ENCODE data around the gene TOMM6. TPM values are rescaled to one million over a fixed set of nuclear protein-coding genes. Genes with fewer than 3 reads are reported as not detected.

Gene TOMM6
- total RNA-seq, 1 experiment from 2014 or later = 239 TPM

- no peaks in the 10 kb centered on the region for H3K79me1 ChIP-seq (ENCODE audit: insufficient read depth, low read depth, low read length, poor library complexity, severe bottlenecking)
- H3K4me1 ChIP-seq (ENCODE audit: insufficient read depth, low read length) = no peaks in the 10 kb centered on the region
- H3K18ac ChIP-seq (ENCODE audit: insufficient read length, low read depth, low read length) = no peak overlapping the region
- DNase-seq = no peak
- no peak overlapping the region for H3K27ac ChIP-seq (ENCODE audit: insufficient read length, low read depth, low read length)
- H4K91ac ChIP-seq (ENCODE audit: insufficient read length, low read depth, low read length) = no peak overlapping the region
- H3K9ac ChIP-seq (ENCODE audit: extremely low read depth, insufficient read length, low read length) = no peak overlapping the region
- WGBS (ENCODE audit: extremely low coverage, insufficient read length, low lambda C conversion rate) = no CpG with 5 or more reads among the region's 6 CpGs
- no peak overlapping the region for H2BK20ac ChIP-seq (ENCODE audit: low read depth, low read length, poor library complexity, severe bottlenecking)
- no peak overlapping the region for H2BK120ac ChIP-seq (ENCODE audit: low read depth, low read length, poor library complexity, severe bottlenecking)
- Mint-ChIP-seq H3K9me3 (no peaks in the 10 kb centered on the region), H3K4me3 (no peak overlapping the region), H3K27me3 (ENCODE audit: low read depth) (peaks cover 11% of the 10 kb centered on the region), H3K27ac (peak overlapping the region in 1 of 3 experiments; percentile 56; a peak in 1 of 7 replicates), H3K36me3 (ENCODE audit: insufficient read depth in 1 of 3, low read depth in 3 of 3) (no peaks in the 10 kb centered on the region), H3K4me1 (no peaks in the 10 kb centered on the region)
- no peaks in the 10 kb centered on the region for H3K23me2 ChIP-seq (ENCODE audit: insufficient read length, low read depth, low read length, poor library complexity, severe bottlenecking)
- H2BK5ac ChIP-seq (ENCODE audit: insufficient read length, low read length) = no peak overlapping the region
- no peak overlapping the region for H3T11ph ChIP-seq (ENCODE audit: low read length)
- H3K14ac ChIP-seq (ENCODE audit: insufficient read depth, low read length) = no peak overlapping the region
- no peak overlapping the region for H2BK12ac ChIP-seq (ENCODE audit: insufficient read length, low read depth, low read length)
- H3K79me2 ChIP-seq (ENCODE audit: insufficient read depth, low read length) = no peaks in the 10 kb centered on the region
- no peak overlapping the region for H3K56ac ChIP-seq (ENCODE audit: insufficient read length, low read depth, low read length)
- H2AFZ ChIP-seq (ENCODE audit: low read length) = no peak overlapping the region
- H4K5ac ChIP-seq (ENCODE audit: insufficient read length, low read depth, low read length) = no peak overlapping the region
- TF ChIP-seq CTCF (conservative IDR thresholded peaks at IDR 0.05) = no peak
- no peak overlapping the region for H3K4me2 ChIP-seq (ENCODE audit: insufficient read depth, insufficient read length, low read length)
- no peaks in the 10 kb centered on the region for H4K20me1 ChIP-seq (ENCODE audit: control insufficient read depth, insufficient read depth, insufficient read length)
- no peak overlapping the region for H2AK5ac ChIP-seq (ENCODE audit: insufficient read length, low read length)
- H3K27me3 ChIP-seq (ENCODE audit: insufficient read depth, low read length) = no peaks in the 10 kb centered on the region
- no peaks in the 10 kb centered on the region for H3K9me3 ChIP-seq (ENCODE audit: control insufficient read depth, low read depth, low read length)
- H3K23ac ChIP-seq (ENCODE audit: insufficient read length, low read depth, low read length) = no peak overlapping the region
- H4K8ac ChIP-seq (replicated peaks; ENCODE audit: insufficient read length, low read depth, low read length) = no peak overlapping the region
- H2BK15ac ChIP-seq (ENCODE audit: low read depth, low read length) = no peak overlapping the region
- no peak overlapping the region for H3K4ac ChIP-seq (ENCODE audit: low read depth, low read length)
Observed at GRCh38 chr6:41748102-41748477, 39.4 kb upstream of the TOMM6 start.
